Amniotic stem cell (primary cell): ENCODE results near the gene FFAR1.

Experiments used
- DNase-seq: peaks from one replicate; lab custom pipeline; 2025; lab: John Stamatoyannopoulos, UW

The FFAR1 gene, protein sequence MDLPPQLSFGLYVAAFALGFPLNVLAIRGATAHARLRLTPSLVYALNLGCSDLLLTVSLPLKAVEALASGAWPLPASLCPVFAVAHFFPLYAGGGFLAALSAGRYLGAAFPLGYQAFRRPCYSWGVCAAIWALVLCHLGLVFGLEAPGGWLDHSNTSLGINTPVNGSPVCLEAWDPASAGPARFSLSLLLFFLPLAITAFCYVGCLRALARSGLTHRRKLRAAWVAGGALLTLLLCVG (N-terminal part only)

DNA sequence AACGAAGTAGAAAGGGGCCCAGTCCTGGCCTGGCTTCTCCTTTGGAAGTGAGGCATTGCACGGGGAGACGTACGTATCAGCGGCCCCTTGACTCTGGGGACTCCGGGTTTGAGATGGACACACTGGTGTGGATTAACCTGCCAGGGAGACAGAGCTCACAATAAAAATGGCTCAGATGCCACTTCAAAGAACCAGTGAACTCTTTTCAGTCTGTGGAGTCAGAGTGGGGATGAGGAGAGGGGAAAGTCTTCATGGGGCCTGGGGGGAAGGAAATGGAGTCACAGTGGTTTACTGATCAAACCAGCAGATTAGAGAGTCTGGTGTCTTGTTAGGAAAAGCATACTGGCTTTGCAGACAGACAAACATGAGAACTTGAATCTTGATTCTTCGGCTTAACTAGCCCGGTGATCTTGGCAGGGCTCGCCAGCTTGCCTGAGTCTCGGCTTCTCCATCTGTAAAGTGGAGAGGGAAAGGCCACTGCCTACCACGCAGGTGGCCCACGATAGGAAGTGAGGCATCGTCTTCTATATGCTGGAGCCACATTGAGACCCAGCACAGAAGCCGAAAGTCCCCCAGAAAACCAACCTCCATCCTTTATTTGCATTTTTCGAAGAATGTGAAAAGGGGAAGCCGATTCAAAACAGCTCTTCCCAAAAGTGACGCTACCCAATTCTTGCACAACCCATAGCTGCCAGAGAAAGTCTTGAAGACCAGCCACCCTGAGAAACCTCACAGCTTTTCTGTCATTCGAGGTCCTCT, at the start of gene FFAR1:
Gene FFAR1, plus strand, starts transcription at position 732 of the 759 bp plus-strand sequence. CDS start 3,650 bp downstream, outside the sequence.
- no peak for DNase-seq

DNA sequence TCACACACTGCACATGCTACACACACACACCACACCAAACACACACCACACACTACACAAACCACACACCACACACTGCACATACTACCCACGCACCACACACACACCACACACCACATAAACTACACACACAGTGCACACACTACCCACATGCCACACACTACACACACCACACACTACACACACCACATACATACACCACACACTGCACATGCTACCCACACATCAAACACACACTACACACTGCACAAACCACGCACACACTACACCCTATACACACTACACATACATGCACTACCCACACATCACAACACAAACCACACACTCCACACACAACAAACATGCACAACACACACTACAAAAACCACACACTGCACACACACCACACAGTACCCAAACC, 49.8 kb upstream of the FFAR1 start:
- no peak for DNase-seq

DNA sequence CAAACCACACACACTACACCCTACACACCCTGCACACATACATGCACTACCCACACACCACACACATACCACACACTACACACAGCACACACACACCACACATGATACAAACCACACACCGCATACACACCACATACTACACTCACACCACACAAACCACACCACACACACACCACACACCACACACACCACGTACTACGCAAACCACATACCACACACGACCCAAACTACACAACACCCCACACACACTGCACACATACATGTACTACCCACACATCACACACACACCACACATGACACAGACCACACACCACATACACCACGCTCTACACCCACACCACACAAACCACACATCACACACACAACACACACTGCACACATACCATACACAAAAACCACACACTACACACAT, 49.1 kb upstream of the FFAR1 start:
- no peak for DNase-seq

DNA sequence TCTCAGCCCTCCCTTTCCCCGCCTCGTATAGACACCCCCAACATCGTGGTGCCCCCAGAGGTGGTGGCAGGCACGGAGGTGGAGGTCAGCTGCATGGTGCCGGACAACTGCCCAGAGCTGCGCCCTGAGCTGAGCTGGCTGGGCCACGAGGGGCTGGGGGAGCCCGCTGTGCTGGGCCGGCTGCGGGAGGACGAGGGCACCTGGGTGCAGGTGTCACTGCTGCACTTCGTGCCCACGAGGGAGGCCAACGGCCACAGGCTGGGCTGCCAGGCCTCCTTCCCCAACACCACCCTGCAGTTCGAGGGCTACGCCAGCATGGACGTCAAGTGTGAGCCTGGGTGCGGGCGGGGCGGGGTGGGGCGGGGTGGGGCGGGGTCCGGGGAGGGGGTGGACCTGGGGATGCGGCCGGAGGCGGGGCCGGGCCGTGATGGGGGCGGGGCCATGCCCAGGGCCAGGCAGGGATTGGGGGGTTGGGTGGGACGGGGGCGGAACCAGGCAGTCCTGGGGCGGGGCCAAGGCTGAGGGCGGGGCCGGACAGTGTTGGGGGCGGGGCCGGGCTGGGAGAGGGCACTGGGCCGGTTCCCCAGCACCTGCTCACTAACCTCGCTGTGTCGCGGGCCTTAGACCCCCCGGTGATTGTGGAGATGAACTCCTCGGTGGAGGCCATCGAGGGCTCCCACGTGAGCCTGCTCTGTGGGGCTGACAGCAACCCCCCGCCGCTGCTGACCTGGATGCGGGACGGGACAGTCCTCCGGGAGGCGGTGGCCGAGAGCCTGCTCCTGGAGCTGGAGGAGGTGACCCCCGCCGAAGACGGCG, 48.0 kb upstream of the FFAR1 start:
- no peak for DNase-seq

DNA sequence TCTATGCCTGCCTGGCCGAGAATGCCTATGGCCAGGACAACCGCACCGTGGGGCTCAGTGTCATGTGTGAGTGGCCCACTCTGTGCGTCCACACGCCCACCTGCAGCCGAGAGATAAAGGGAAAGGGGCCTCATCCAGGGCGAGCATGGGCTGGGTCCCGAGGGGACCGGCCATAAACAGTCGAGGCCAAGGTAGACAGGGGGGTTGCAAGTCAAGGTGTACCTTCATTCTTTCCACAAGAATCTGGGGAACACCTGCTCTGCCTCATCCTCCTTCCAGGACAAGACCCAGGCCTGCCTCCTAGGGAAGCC, 47.4 kb upstream of the FFAR1 start:
- no peak for DNase-seq

DNA sequence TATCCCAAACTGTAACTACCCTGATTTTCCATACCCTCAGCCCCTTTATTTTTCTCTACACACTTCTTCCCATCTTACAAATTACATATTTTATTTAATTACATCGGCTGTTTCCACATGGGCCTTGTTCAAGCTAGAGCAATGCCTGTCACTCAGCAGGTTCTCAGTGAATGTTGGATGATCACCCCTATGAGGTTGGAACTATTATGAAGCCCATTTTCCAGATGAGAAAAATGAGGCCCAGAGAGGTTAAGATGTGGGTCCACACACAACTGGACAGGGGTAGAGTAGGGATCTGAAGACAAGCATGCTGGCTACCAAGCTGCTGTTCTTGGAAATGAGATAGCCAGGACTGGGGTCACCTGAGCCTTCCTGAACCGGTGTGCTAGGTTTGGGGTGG, 45.7 kb upstream of the FFAR1 start:
- no peak for DNase-seq

DNA sequence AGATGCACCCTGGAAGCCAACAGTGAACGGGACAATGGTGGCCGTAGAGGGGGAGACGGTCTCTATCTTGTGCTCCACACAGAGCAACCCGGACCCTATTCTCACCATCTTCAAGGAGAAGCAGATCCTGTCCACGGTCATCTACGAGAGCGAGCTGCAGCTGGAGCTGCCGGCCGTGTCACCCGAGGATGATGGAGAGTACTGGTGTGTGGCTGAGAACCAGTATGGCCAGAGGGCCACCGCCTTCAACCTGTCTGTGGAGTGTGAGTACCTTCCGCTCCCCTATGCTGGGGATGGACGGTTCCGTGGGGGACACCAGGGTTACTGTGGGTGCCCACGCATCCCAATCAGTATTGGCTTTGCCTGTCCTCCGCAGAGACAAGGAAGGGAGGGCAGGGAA, 45.3 kb upstream of the FFAR1 start:
- DNase-seq = no peak

DNA sequence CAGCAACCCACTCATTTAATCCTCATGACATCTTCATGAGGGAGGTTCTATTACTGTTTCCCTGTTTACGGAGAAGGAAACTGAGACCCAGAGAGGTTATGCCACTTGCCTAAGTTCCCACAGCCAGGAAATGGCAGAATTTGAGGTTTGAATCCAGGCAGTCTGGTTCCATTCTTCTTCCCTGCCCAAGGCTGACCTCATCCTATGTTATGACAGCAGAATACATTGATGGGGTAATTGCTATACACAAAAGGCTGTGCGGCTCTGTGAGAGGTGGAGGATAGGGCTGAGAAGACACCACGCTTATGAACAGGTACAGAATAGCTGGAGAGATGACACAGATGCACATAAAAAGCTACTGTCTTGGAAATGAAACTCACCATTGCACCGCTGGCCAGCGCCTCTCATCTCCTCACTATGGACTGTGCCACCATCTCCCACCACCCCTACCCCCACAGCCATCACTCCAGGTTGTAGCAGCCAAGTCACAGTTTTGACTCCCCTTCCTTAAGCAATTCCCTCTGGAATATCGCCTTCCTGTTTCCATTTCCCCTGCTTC, 44.3 kb upstream of the FFAR1 start:
- no peak for DNase-seq

DNA sequence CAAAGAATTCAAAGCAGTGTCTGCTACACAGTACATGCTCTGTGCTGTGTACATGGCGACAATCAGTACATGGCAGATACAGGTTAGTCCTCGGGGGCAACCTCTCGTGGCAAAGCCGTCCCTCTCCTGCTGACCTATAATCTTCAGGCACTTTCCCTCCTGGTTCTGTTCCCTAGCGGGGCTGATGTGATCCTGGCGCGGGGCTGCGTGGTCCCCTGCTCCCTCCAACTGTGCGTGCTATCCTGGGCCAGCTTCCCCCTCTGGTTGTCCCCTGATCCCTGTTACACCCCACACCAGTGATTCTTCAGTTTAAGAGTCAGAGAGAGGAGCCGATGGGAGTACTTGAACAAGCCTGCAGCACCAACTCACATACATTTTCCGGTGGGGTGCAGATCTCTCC, 43.7 kb upstream of the FFAR1 start:
- DNase-seq = no peak

DNA sequence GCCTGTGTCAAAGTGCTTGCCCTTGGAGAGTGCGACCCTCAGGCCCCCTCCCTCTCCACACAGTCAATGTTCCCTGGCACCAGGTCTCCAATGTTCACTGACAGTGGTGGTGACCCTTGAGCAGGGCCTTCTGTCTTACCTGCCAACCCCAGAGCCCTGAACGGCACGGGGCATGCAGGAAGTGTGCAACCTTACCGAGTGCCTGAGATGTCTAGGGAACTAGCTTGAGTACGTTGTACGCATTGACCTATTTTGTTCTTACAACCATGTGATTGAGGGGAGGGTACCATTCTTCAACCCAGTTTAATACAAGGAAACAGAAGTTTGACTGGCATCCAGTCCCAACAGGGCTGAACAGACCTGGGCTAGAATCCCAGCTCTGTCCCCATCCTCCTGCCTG, 42.5 kb upstream of the FFAR1 start:
- no peak for DNase-seq

DNA sequence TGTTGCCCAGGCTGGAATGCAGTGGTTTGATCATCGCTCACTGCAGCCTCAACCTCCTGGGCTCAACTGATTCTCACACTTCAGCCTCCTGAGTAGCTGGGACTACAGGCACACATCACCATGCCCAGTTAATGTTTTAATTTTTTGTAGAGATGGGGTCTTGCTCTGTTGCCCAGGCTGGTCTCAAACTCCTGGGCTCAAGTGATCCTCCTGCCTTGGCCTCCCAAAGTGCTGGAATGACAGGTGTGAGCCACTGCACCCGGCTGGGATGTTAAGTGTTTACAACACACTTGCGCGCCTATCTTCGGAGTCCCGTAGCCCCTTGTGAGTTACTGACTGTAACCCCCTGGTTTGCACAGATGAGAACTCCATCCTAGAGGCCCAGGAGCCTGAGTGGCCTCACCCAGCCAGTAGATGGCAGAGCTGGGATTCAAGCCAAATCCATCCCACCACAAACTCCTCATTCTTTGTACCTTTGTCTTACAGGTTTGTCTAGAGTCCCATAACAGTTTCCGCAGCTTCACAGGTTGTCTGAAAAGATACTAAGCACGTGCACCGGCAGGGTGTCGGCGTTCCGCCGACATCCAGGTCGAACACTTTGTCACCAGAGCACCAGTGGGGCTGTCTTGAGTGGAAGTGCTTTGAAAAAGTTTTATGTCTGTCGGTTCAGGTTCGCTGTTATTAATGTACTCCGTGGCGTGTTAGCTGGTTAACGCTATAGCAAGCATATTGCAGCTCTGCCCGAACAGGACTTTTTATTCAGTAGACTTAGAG, 41.0 kb upstream of the FFAR1 start:
- DNase-seq = no peak

DNA sequence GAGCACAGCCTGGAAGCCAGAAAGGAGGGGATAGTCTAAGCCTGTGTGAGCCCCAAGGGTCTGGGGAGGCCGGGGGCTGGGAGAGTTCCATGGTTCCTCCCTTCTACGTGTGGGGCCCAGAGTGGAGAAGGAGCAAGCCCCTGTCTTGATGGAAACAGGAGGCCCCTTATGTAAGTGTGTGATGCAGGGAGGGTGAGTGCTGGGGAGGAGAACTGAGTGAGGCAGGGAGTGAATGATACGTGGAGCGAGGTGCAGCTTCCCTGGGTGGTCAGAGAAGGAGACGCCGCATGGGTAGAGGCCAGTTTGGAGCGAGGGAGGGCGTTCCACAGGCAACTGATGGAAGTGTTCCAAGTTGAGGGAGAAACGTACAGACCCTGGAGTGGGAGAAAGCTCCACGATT, 39.8 kb upstream of the FFAR1 start:
- no peak for DNase-seq

DNA sequence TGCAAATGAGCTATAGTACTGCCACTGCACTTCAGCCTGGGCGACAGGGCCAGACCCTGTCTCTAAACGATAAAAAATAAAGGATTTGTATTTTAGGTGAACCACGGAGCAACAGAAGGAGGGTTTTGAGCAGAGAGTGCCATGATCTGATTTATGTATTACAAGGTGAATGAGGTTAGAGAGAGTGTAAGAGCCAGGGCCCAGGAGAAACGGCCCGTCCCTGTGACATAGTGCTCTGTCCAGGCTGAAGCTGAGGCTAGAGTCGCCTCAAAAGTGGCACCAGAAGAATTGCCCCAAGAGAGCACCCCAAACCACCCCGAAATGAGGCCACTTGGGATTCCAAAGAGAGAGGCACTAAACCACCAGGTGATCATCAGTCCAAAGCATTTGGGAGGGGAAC, 38.8 kb upstream of the FFAR1 start:
- DNase-seq = no peak

DNA sequence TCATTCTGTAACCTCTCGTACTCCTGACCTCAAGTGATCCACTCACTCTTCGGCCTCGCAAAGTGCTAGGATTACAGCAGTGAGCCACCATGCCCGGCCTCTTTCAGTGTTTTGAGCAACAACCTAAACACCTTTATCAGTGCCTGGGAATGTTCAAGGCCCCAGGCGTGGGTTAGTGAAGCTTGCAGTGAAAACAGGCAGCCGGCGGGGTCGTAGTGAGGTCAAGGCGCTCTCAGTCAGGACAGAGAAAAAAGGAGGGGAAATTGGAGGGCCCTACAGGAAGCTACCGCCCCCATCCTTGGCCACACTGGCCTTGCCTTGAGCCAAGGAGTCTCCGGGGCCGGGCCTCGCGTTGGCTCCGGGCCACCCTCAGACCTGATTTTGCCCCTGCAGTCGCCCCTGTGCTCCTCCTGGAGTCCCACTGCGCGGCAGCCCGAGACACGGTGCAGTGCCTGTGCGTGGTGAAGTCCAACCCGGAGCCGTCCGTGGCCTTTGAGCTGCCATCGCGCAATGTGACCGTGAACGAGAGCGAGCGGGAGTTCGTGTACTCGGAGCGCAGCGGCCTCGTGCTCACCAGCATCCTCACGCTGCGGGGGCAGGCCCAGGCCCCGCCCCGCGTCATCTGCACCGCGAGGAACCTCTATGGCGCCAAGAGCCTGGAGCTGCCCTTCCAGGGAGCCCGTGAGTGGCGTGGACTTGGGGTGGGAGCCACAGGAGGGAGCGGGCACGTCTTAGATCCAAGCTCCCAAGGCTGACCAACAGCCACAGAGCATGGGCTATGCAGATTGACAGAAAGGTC, 38.0 kb upstream of the FFAR1 start:
- DNase-seq = no peak

DNA sequence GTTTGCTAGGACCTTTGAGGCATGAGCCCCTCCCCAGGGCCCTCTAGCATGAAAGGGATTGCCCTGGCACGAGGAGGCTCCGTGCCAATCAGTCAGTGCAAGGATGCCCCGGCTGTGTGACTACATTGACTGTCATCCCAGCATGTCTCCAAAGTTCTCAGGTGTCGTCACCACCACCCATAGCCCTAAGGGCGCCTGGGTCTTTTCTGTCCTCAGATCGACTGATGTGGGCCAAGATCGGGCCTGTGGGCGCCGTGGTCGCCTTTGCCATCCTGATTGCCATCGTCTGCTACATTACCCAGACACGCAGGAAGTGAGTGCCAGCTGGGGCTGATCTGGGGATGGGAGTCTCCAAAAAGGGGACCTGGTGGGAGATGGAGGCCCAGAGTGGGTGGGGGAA, 37.4 kb upstream of the FFAR1 start:
- DNase-seq = no peak

DNA sequence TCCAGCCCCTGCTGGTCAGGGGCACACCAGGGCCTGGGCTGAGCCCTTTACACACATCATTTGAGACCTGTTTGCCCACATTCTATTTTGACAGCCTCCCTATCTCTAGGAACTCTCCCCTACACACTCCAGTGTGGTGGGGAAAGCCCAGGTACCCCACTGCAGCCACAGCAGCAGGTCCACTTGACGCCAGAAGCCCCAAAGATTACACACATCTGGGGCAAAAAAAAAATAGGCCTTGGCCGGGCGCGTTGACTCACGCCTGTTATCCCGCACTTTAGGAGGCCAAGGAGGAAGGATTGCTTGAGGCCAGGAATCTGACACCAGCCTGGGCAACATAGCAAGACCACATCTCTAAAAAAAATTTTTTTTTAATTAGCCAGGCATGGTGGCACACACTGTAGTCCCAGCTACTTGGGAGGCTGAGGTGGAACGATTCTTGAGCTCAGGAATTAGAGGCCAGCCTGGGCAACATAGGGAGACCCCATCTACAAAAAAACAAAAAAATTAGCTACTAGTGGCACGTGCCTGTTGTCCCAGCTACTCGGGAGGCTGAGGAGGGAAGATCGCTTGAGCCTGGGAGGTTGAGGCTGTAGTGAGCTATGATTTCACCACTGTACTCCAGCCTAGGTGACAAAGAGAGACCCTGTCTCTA, 36.8 kb upstream of the FFAR1 start:
- no peak for DNase-seq

DNA sequence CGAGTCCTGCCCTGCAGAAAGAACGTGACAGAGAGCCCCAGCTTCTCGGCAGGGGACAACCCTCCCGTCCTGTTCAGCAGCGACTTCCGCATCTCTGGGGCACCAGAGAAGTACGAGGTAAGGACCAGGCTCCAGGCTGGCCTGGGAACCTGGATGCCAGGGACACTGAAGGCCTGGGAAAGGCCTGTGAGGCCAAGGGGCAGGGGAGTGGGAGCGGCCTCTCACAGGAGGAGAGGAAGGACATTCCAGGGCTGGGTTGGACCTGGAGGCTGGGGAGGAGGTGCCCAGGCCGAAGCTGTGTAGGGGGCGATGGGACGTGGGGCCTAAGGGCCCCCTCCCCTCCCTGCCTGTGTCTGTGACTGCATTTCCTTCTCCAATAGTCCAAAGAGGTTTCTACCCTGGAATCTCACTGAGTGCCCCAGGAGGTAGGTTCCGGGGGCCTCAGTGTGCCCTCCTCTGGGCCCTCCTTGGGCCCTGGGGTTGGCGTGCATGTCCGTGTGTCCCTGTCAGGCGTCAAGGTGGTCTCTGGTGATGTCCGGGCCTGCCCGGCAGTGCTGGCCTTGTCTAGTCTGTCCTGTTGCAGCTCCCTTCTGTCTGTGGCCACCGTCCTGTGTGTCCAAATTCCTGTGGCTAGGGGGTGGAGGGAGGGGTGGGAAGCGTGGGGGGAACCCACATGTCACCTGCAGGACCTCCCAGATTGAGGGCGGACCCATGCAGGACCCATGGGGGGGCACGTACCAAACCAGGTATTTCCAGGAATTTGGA, 35.6 kb upstream of the FFAR1 start:
- no peak for DNase-seq

DNA sequence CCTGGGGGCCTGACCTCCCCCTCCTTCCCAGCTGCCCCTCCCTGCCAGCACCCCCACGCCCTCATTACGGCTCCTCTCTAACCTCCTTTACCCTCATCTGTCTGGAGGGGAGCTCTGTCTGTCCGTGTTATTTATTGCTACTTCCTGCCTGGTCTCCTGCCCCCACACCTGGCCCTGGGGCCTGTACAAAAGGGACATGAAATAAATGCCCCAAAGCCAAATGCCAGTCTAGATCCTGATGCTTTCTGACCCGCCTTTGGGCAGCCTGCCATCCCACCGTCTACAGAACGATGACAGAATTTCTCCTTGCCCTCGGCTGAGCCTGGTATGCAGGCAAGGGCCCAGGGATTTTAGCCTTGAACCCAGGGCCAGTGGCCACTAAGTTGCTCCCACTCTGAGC, 34.1 kb upstream of the FFAR1 start:
- no peak for DNase-seq

DNA sequence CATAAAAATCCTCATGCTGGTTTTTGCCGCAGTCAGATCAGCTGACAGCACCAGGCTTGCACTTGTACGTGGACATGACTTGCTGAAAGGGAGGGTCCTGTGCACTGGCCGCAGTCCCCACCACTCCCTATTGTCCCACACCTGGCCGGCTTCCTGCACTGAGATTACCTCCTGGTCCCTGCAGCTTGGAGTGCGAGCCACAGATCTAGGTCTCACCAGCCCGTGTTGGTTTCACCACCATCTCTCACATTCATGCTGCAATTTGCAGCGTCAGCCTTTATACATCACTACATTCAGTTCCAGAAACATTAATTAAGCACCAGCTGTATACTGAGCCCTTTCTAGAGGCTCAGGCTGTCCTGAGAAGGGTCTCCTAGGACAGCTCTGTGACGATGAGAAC, 33.7 kb upstream of the FFAR1 start:
- no peak for DNase-seq
